HEK293 (cell line): Measurements from ENCODE around the gene CDK8.

Experiments used
- CTCF ChIA-PET: fragments of 350-600 bp; formaldehyde crosslinking; extraction: SDS; loops from one replicate; lab custom pipeline; 2021; ENCODE audit warnings: antibody characterized with exemption; lab: Yijun Ruan, JAX
- POLR2A ChIA-PET: fragments of 300-600 bp; formaldehyde crosslinking; extraction: SDS; loops from one replicate; lab custom pipeline; 2020; ENCODE audit warnings: antibody characterized with exemption, inconsistent platforms; lab: Yijun Ruan, JAX
- H3K27ac ChIP-seq: fragments of 200-500 bp; sonication (Bioruptor generic); 2 replicates; pipeline ENCODE4 v1.5.1; 2014; ENCODE audit warnings: low read depth, low read length, control low read depth, inconsistent platforms; ENCODE audit errors: extremely low read depth
- H3K36me3 ChIP-seq, 2 experiments: fragments of 200-500 bp in 1 of 2; sonication (Bioruptor generic) in 1 of 2; 1 replicate in 1 of 2; 2 replicates in 1 of 2; pipeline ENCODE4 v1.5.1; 2014 to 2017; ENCODE audit warnings: inconsistent platforms in 2 of 2, low read length in 2 of 2; ENCODE audit not compliant: control insufficient read depth in 2 of 2, insufficient read depth in 1 of 2
- H3K4me1 ChIP-seq: fragments of 200-500 bp; sonication (Bioruptor generic); 2 replicates; pipeline ENCODE4 v1.5.1; 2014; ENCODE audit warnings: mild to moderate bottlenecking, low read length, inconsistent platforms; ENCODE audit not compliant: control insufficient read depth, insufficient read depth
- H3K4me3 ChIP-seq: 2 replicates; pipeline ENCODE4 v1.5.1; 2011; ENCODE audit warnings: low read depth, mild to moderate bottlenecking, control low read depth, low read length, moderate library complexity
- H3K9me3 ChIP-seq: fragments of 200-500 bp; sonication (Bioruptor generic); 2 replicates; pipeline ENCODE4 v1.5.1; 2014; ENCODE audit warnings: low read depth, low read length, inconsistent platforms; ENCODE audit not compliant: control insufficient read depth, insufficient read depth
- BCL11A ChIP-seq: fragments of 450-650 bp; formaldehyde crosslinking; IDR thresholded peaks from 2 replicates; pipeline ENCODE4 v1.5.1; 2016; ENCODE audit warnings: low read depth, missing biosample characterization, missing genetic modification characterization
- BCL11B ChIP-seq: fragments of 450-650 bp; formaldehyde crosslinking; IDR thresholded peaks from 2 replicates; pipeline ENCODE4 v1.5.1; 2016; ENCODE audit warnings: low read depth, missing biosample characterization, missing genetic modification characterization
- GLIS2 ChIP-seq: fragments of 450-650 bp; formaldehyde crosslinking; IDR thresholded peaks from 2 replicates; pipeline ENCODE4 v1.5.1; 2016; ENCODE audit warnings: missing biosample characterization, missing genetic modification characterization
- IKZF3 ChIP-seq: fragments of 450-650 bp; IDR thresholded peaks from 2 replicates; pipeline ENCODE4 v1.5.0; 2018; ENCODE audit warnings: missing biosample characterization, mild to moderate bottlenecking, missing genetic modification characterization, moderate library complexity
- MYNN ChIP-seq: fragments of 450-650 bp; formaldehyde crosslinking; IDR thresholded peaks from 2 replicates; pipeline ENCODE4 v1.5.1; 2016; ENCODE audit warnings: missing biosample characterization, missing genetic modification characterization, borderline replicate concordance
- SALL2 ChIP-seq: fragments of 450-650 bp; formaldehyde crosslinking; IDR thresholded peaks from 2 replicates; pipeline ENCODE4 v1.5.0; 2017; ENCODE audit warnings: missing biosample characterization, mild to moderate bottlenecking, missing genetic modification characterization, borderline replicate concordance
- TRIM28 ChIP-seq: IDR thresholded peaks from 2 replicates; pipeline ENCODE4 v1.6.1; 2011; ENCODE audit warnings: low read length, control low read depth, borderline replicate concordance
- YY2 ChIP-seq: fragments of 450-650 bp; formaldehyde crosslinking; IDR thresholded peaks from 2 replicates; pipeline ENCODE4 v1.5.1; 2016; ENCODE audit warnings: missing biosample characterization, missing genetic modification characterization
- ZIC2 ChIP-seq: fragments of 450-650 bp; formaldehyde crosslinking; IDR thresholded peaks from 2 replicates; pipeline ENCODE4 v1.5.1; 2016; ENCODE audit warnings: missing biosample characterization, missing genetic modification characterization
- ZNF24 ChIP-seq: fragments of 450-650 bp; formaldehyde crosslinking; IDR thresholded peaks from 2 replicates; pipeline ENCODE4 v1.5.1; 2016; ENCODE audit warnings: missing biosample characterization, missing genetic modification characterization
- ZNF341 ChIP-seq: fragments of 450-650 bp; formaldehyde crosslinking; IDR thresholded peaks from 2 replicates; pipeline ENCODE4; 2016; ENCODE audit warnings: low read depth, missing biosample characterization, missing genetic modification characterization
- ZNF366 ChIP-seq: fragments of 450-650 bp; formaldehyde crosslinking; conservative IDR thresholded peaks from 2 replicates; pipeline ENCODE4 v1.5.1; 2016; ENCODE audit warnings: missing biosample characterization, missing genetic modification characterization
- ZNF510 ChIP-seq: fragments of 450-650 bp; formaldehyde crosslinking; IDR thresholded peaks from 2 replicates; pipeline ENCODE4 v1.5.1; 2018; ENCODE audit warnings: mild to moderate bottlenecking, missing genetic modification characterization, missing biosample characterization; ENCODE audit not compliant: insufficient replicate concordance
- ZNF548 ChIP-seq: fragments of 450-650 bp; formaldehyde crosslinking; IDR thresholded peaks from 2 replicates; pipeline ENCODE4 v1.5.1; 2016; ENCODE audit warnings: missing biosample characterization, missing genetic modification characterization
- ZNF549 ChIP-seq: fragments of 450-650 bp; IDR thresholded peaks from 2 replicates; pipeline ENCODE4 v1.5.1; 2018; ENCODE audit warnings: missing biosample characterization, missing genetic modification characterization, mild to moderate bottlenecking, inconsistent platforms, moderate library complexity
- ZNF596 ChIP-seq: fragments of 450-650 bp; IDR thresholded peaks from 2 replicates; pipeline ENCODE4 v1.5.0; 2018; ENCODE audit warnings: missing biosample characterization, mild to moderate bottlenecking, missing genetic modification characterization, moderate library complexity
- ZNF626 ChIP-seq: fragments of 450-650 bp; sonication (Bioruptor Pico); formaldehyde crosslinking; IDR thresholded peaks from 2 replicates; pipeline ENCODE4 v1.5.1; 2018; ENCODE audit warnings: missing biosample characterization, missing genetic modification characterization, inconsistent platforms
- ZNF660 ChIP-seq: fragments of 450-650 bp; IDR thresholded peaks from 2 replicates; pipeline ENCODE4 v1.5.1; 2018; ENCODE audit warnings: missing biosample characterization, mild to moderate bottlenecking, missing genetic modification characterization
- ZNF670 ChIP-seq: fragments of 450-650 bp; formaldehyde crosslinking; IDR thresholded peaks from 2 replicates; pipeline ENCODE4 v1.5.1; 2016; ENCODE audit warnings: missing biosample characterization, missing genetic modification characterization, low read depth
- ZNF747 ChIP-seq: fragments of 450-650 bp; formaldehyde crosslinking; IDR thresholded peaks from 2 replicates; pipeline ENCODE4 v1.5.1; 2016; ENCODE audit warnings: missing biosample characterization, missing genetic modification characterization
- ZNF791 ChIP-seq: fragments of 450-650 bp; formaldehyde crosslinking; IDR thresholded peaks from 2 replicates; pipeline ENCODE4 v1.5.1; 2016; ENCODE audit warnings: missing biosample characterization, missing genetic modification characterization
- ZNF837 ChIP-seq: fragments of 450-650 bp; formaldehyde crosslinking; IDR thresholded peaks from 2 replicates; pipeline ENCODE4 v1.5.1; 2016; ENCODE audit warnings: missing biosample characterization, missing genetic modification characterization
- TF ChIP-seq, protein P1 (sequence below): fragments of 450-650 bp; formaldehyde crosslinking; IDR thresholded peaks from 2 replicates; pipeline ENCODE4 v1.5.1; 2016; ENCODE audit warnings: missing biosample characterization, missing genetic modification characterization
- TF ChIP-seq, protein P2 (sequence below): fragments of 450-650 bp; formaldehyde crosslinking; IDR thresholded peaks from 2 replicates; pipeline ENCODE4 v1.5.1; 2017; ENCODE audit warnings: missing biosample characterization, missing genetic modification characterization
- TF ChIP-seq, protein P3 (sequence below): fragments of 450-650 bp; formaldehyde crosslinking; IDR thresholded peaks from 2 replicates; pipeline ENCODE4 v1.5.1; 2016; ENCODE audit warnings: missing biosample characterization, missing genetic modification characterization
- TF ChIP-seq, protein P4 (sequence below): fragments of 450-650 bp; formaldehyde crosslinking; IDR thresholded peaks from 2 replicates; pipeline ENCODE4 v1.5.1; 2016; ENCODE audit warnings: missing biosample characterization, missing genetic modification characterization
- TF ChIP-seq, protein P5 (sequence below): fragments of 450-650 bp; IDR thresholded peaks from 2 replicates; pipeline ENCODE4 v1.5.1; 2018; ENCODE audit warnings: missing biosample characterization, missing genetic modification characterization

CDK8 gene

DNA sequence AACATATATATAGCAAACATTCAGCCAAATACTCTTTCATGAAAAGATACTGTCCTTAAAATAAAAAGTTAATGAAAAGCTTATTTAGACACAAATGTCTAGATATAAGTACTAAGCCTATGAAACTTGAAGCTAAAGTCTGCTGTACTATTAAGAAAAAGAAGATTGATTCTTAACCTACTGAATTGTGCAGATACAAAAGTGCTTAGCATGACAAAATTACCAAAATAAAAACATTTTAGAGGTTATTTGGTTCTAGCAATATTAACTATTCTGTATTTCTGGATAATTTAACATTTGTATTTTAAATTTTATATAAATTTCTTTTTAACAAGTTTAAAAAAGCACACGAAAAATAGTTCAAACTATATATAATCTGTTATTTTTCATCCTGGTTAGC lies 40.6 kb upstream of the CDK8 start (continued):
- TF ChIP-seq BCL11A (tag by site-specific recombination) = no peak
- TF ChIP-seq BCL11B (tag by site-specific recombination) = no peak
- no peak for TF ChIP-seq SALL2
- no peak for TF ChIP-seq IKZF3 (tag by site-specific recombination)
- TF ChIP-seq, all 188 proteins: peak for 0

DNA sequence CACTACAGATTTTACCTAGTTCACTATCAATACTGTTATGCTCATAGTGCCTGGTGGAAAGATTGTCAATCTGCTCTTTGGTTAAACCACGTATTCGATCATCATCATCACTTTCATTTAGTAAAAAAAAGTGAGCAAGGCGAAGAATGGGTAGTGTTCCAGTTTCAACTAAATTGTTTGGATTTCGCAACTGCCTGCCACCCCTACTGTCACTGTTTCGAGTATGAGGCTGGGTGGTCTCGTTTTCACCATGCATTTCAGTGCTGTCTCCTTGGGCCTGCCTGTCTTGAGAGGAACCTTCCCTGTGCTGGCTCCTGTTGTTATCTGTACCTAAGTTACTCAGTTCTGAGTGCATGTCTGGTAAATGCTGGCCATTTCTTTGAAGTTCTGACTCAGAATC lies 39.9 kb upstream of the CDK8 start:
- POLR2A ChIA-PET = no interaction called here
- no peaks in the 10 kb centered on the region for H3K9me3 ChIP-seq
- no peak overlapping the region for H3K27ac ChIP-seq
- TF ChIP-seq ZIC2 (tag by site-specific recombination) (no peak), ZNF626 (tag by site-specific recombination) (no peak), ZNF670 (tag by site-specific recombination) (no peak), ZNF510 (no peak), ZNF366 (tag by site-specific recombination) (no peak), MYNN (no peak), GLIS2 (no peak), ZNF549 (tag by site-specific recombination) (no peak), TRIM28 (no peak), ZNF791 (no peak), ZNF837 (tag by site-specific recombination) (no peak), ZNF747 (tag by site-specific recombination) (no peak), ZNF24 (no peak), ZNF341 (tag by site-specific recombination) (no peak)
- TF ChIP-seq, protein P1, sequence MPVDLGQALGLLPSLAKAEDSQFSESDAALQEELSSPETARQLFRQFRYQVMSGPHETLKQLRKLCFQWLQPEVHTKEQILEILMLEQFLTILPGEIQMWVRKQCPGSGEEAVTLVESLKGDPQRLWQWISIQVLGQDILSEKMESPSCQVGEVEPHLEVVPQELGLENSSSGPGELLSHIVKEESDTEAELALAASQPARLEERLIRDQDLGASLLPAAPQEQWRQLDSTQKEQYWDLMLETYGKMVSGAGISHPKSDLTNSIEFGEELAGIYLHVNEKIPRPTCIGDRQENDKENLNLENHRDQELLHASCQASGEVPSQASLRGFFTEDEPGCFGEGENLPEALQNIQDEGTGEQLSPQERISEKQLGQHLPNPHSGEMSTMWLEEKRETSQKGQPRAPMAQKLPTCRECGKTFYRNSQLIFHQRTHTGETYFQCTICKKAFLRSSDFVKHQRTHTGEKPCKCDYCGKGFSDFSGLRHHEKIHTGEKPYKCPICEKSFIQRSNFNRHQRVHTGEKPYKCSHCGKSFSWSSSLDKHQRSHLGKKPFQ (tag by site-specific recombination) = no peak
- TF ChIP-seq, protein P2, sequence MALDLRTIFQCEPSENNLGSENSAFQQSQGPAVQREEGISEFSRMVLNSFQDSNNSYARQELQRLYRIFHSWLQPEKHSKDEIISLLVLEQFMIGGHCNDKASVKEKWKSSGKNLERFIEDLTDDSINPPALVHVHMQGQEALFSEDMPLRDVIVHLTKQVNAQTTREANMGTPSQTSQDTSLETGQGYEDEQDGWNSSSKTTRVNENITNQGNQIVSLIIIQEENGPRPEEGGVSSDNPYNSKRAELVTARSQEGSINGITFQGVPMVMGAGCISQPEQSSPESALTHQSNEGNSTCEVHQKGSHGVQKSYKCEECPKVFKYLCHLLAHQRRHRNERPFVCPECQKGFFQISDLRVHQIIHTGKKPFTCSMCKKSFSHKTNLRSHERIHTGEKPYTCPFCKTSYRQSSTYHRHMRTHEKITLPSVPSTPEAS (tag by site-specific recombination) = no peak
- TF ChIP-seq, protein P3, sequence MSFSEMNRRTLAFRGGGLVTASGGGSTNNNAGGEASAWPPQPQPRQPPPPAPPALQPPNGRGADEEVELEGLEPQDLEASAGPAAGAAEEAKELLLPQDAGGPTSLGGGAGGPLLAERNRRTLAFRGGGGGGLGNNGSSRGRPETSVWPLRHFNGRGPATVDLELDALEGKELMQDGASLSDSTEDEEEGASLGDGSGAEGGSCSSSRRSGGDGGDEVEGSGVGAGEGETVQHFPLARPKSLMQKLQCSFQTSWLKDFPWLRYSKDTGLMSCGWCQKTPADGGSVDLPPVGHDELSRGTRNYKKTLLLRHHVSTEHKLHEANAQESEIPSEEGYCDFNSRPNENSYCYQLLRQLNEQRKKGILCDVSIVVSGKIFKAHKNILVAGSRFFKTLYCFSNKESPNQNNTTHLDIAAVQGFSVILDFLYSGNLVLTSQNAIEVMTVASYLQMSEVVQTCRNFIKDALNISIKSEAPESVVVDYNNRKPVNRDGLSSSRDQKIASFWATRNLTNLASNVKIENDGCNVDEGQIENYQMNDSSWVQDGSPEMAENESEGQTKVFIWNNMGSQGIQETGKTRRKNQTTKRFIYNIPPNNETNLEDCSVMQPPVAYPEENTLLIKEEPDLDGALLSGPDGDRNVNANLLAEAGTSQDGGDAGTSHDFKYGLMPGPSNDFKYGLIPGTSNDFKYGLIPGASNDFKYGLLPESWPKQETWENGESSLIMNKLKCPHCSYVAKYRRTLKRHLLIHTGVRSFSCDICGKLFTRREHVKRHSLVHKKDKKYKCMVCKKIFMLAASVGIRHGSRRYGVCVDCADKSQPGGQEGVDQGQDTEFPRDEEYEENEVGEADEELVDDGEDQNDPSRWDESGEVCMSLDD = no peak
- H3K4me1 ChIP-seq = no peaks in the 10 kb centered on the region
- H3K4me3 ChIP-seq = no peak overlapping the region
- peaks cover 22 to 84% of the 10 kb centered on the region in 2 experiments for H3K36me3 ChIP-seq
- CTCF ChIA-PET = no interaction called here

DNA sequence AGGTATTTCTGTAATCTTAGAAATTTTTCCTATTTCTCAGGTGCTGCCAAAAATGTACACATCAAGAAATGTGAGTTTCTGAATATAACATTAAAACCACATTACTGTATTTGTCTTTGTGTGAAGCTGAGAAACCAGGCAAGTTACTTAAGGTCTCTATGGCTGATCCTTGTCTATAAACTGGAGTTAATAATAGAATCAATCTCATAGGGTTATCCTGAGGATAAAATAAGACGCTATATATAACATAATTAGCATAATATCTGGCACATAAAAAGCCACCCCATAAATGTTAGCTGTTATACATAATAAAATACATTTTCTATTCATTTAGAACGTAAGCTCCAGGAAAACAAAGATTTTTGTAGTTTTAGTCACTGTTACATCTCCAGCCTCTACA lies 37.9 kb upstream of the CDK8 start:
- Histone ChIP-seq H3K36me3 (peaks cover 22 to 87% of the 10 kb centered on the region in 2 experiments), H3K4me3 (no peak overlapping the region), H3K4me1 (no peaks in the 10 kb centered on the region), H3K27ac (no peak overlapping the region), H3K9me3 (no peaks in the 10 kb centered on the region)
- no peak for TF ChIP-seq ZNF548 (tag by site-specific recombination)
- TF ChIP-seq, protein P4, sequence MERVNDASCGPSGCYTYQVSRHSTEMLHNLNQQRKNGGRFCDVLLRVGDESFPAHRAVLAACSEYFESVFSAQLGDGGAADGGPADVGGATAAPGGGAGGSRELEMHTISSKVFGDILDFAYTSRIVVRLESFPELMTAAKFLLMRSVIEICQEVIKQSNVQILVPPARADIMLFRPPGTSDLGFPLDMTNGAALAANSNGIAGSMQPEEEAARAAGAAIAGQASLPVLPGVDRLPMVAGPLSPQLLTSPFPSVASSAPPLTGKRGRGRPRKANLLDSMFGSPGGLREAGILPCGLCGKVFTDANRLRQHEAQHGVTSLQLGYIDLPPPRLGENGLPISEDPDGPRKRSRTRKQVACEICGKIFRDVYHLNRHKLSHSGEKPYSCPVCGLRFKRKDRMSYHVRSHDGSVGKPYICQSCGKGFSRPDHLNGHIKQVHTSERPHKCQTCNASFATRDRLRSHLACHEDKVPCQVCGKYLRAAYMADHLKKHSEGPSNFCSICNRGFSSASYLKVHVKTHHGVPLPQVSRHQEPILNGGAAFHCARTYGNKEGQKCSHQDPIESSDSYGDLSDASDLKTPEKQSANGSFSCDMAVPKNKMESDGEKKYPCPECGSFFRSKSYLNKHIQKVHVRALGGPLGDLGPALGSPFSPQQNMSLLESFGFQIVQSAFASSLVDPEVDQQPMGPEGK (tag by site-specific recombination) = no peak
- TF ChIP-seq, protein P5, sequence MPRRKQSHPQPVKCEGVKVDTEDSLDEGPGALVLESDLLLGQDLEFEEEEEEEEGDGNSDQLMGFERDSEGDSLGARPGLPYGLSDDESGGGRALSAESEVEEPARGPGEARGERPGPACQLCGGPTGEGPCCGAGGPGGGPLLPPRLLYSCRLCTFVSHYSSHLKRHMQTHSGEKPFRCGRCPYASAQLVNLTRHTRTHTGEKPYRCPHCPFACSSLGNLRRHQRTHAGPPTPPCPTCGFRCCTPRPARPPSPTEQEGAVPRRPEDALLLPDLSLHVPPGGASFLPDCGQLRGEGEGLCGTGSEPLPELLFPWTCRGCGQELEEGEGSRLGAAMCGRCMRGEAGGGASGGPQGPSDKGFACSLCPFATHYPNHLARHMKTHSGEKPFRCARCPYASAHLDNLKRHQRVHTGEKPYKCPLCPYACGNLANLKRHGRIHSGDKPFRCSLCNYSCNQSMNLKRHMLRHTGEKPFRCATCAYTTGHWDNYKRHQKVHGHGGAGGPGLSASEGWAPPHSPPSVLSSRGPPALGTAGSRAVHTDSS = no peak
- TF ChIP-seq YY2 (tag by site-specific recombination) = no peak
- TF ChIP-seq ZNF596 (tag by site-specific recombination) = no peak
- TF ChIP-seq BCL11A (tag by site-specific recombination) = no peak
- TF ChIP-seq ZNF660 (tag by site-specific recombination) = no peak
- POLR2A ChIA-PET = no interaction called here
- CTCF ChIA-PET = no interaction called here
